Measurements from ENCODE around the gene ENHO. TPM values are rescaled to one million over a fixed set of nuclear protein-coding genes. Genes with fewer than 3 reads are reported as not detected.

Gene ENHO
- total RNA-seq, 2 donors from 2014 or later: 0.75 TPM; not detected in 1

GRCh38 chr9:34477541-34477940, 45.2 kb downstream of the ENHO start:
- no peak for TF ChIP-seq CTCF (IDR thresholded peaks at IDR 0.05)
- H3K27me3 ChIP-seq: no peaks in the 10 kb centered on the region
- no peaks in the 10 kb centered on the region for H3K4me1 ChIP-seq
- H3K4me3 ChIP-seq: no peak overlapping the region
- DNase-seq (ENCODE audit: low spot score): no peak
- H3K27ac ChIP-seq: no peak overlapping the region
- H3K9me3 ChIP-seq: no peaks in the 10 kb centered on the region
- no peaks in the 10 kb centered on the region for H3K36me3 ChIP-seq

- H3K27ac ChIP-seq: no peak overlapping the region
- H3K4me1 ChIP-seq: no peaks in the 10 kb centered on the region
- H3K4me3 ChIP-seq: no peak overlapping the region
- H3K9me3 ChIP-seq: no peaks in the 10 kb centered on the region
- no peak for TF ChIP-seq CTCF (IDR thresholded peaks at IDR 0.05)
- H3K27me3 ChIP-seq: no peaks in the 10 kb centered on the region
- H3K36me3 ChIP-seq: no peaks in the 10 kb centered on the region
- DNase-seq (ENCODE audit: low spot score): no peak
Observed at GRCh38 chr9:34475097-34475496, 47.7 kb downstream of the ENHO start.

Other genes with a start within 250 kb of the ENHO start
- under 1 TPM; 0.43 to 0.52 TPM for gene KIF24, start 193.7 kb downstream of the ENHO start, total RNA-seq
- gene NUDT2, start 193.4 kb downstream of the ENHO start, total RNA-seq: 10 to 100 TPM; 17.6 to 25.3 TPM
- gene MYORG, start 146.1 kb downstream of the ENHO start, total RNA-seq: 1 to 10 TPM; 5.4 to 7.4 TPM
- gene FAM219A, start 64.4 kb downstream of the ENHO start, total RNA-seq: 10 to 100 TPM; 10.5 to 19.9 TPM
- not detected for gene DNAI1, start 64.2 kb downstream of the ENHO start, total RNA-seq
- 10 to 100 TPM in 1 of 2 donors, 1 to 10 TPM in 1; 6.6 to 23.3 TPM for gene CNTFR, start 66.7 kb upstream of the ENHO start, total RNA-seq
- gene RPP25L, start 89.1 kb upstream of the ENHO start, total RNA-seq: 10 to 100 TPM; 29.9 to 49.2 TPM
- 100 to 1,000 TPM in 1 of 2 donors, 10 to 100 TPM in 1; 59.1 to 154 TPM for gene DCTN3, start 97.5 kb upstream of the ENHO start, total RNA-seq
- not detected for gene ARID3C, start 106.1 kb upstream of the ENHO start, total RNA-seq
- gene SIGMAR1, start 114.8 kb upstream of the ENHO start, total RNA-seq: 10 to 100 TPM; 52.2 to 70.7 TPM
- 10 to 100 TPM; 30.9 to 35.0 TPM for gene GALT, start 123.7 kb upstream of the ENHO start, total RNA-seq
- gene IL11RA, start 129.2 kb upstream of the ENHO start, total RNA-seq: 100 to 1,000 TPM in 1 of 2 donors, 10 to 100 TPM in 1; 58.2 to 108 TPM
- not detected for gene CCL27, start 139.7 kb upstream of the ENHO start, total RNA-seq
- under 1 TPM in 1 of 2 donors, not detected in 1; 0.63 TPM for gene CCL19, start 168.3 kb upstream of the ENHO start, total RNA-seq
- gene CCL21, start 187.1 kb upstream of the ENHO start, total RNA-seq: 10 to 100 TPM in 1 of 2 donors, 1 to 10 TPM in 1; 2.9 to 26.5 TPM